ENCODE measurements around the gene OTP.

DNA sequence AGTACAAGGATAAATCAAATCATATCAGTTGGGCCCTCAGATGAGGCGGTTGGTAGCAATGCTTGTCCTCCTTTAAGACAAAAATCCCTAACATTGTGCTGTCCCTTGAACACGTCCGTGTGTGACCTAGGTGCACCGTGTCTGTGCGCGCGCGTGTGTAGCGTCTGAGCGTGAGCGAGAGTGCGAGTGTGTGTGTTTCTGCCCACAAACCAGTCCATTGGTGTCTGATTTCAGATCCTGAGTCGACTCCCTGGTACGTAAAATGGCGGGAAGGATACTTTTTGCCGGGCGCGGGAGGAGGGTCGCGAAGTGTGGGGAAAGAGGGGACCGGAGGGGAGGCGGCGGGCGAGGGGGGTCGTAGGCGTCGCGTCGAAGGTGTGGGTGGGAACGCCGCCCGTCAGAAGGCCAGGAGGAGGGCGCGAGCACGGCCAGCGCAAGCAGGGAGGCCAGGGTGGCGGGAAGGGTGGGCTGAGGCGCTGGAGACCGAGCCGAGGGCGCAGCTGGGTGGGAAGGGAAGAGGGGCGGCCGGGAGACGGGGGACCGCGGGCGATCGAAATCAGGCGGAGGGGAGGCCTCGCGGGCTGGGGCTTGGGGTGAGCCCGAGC is 8.9 kb downstream of the OTP start:
- TF ChIP-seq, protein P1, sequence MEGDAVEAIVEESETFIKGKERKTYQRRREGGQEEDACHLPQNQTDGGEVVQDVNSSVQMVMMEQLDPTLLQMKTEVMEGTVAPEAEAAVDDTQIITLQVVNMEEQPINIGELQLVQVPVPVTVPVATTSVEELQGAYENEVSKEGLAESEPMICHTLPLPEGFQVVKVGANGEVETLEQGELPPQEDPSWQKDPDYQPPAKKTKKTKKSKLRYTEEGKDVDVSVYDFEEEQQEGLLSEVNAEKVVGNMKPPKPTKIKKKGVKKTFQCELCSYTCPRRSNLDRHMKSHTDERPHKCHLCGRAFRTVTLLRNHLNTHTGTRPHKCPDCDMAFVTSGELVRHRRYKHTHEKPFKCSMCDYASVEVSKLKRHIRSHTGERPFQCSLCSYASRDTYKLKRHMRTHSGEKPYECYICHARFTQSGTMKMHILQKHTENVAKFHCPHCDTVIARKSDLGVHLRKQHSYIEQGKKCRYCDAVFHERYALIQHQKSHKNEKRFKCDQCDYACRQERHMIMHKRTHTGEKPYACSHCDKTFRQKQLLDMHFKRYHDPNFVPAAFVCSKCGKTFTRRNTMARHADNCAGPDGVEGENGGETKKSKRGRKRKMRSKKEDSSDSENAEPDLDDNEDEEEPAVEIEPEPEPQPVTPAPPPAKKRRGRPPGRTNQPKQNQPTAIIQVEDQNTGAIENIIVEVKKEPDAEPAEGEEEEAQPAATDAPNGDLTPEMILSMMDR (IDR thresholded peaks at IDR 0.05) = no peak
- TF ChIP-seq POLR2A (IDR thresholded peaks at IDR 0.05) = no peak

All from lower leg skin (tissue), 3 donors.